Endothelial cell of umbilical vein (primary cell): ENCODE data around the gene MXI1. TPM values are rescaled to one million over a fixed set of nuclear protein-coding genes. Genes with fewer than 3 reads are reported as not detected.

Source experiments
- BruUV-seq: library from RNA; stranded (reverse); fragments of 400-500 nt; replicated peaks from 2 replicates; lab custom pipeline; 2021; lab: Mats Ljungman, UMichigan
- CTCF ChIA-PET: fragments of 300-600, 350-600 bp; sonication (Branson Sonifier 250); formaldehyde crosslinking; loops from one replicate; lab custom pipeline; 2021; ENCODE audit warnings: antibody characterized with exemption, inconsistent platforms; lab: Charles Lee
- POLR2A ChIA-PET: fragments of 300-600, 350-600 bp; sonication (Branson Sonifier 250); formaldehyde crosslinking; loops from one replicate; lab custom pipeline; 2021; ENCODE audit warnings: antibody characterized with exemption, inconsistent platforms; lab: Charles Lee
- DNase-seq: peaks from one replicate; pipeline ENCODE4 v3.0.0-alpha.2; 2011; ENCODE audit warnings: low read depth, low spot score
- FAIRE-seq: peaks from 2 replicates; lab custom pipeline; 2011; peaks lifted over from hg19 to GRCh38; lab: Jason Lieb, UNC
- H2AFZ ChIP-seq: 2 replicates; pipeline ENCODE4 v1.6.0; 2012; ENCODE audit warnings: low read depth, low read length, control low read depth, inconsistent platforms
- H3K27ac ChIP-seq: 2 replicates; pipeline ENCODE4 v1.5.1; 2011; ENCODE audit warnings: low read depth, mild to moderate bottlenecking, control low read depth, low read length, moderate library complexity; ENCODE audit not compliant: insufficient read depth
- H3K27me3 ChIP-seq, 2 experiments: 2 replicates each; pipeline versions ENCODE4 v1.6.0 to v1.6.1; 2011; ENCODE audit warnings: low read length in 2 of 2, mixed read lengths in 1 of 2; ENCODE audit not compliant: control insufficient read depth in 2 of 2, insufficient read depth in 2 of 2
- H3K36me3 ChIP-seq, 2 experiments: 2 replicates in 1 of 2; 3 replicates in 1 of 2; pipeline ENCODE4 v1.5.1; 2011; ENCODE audit warnings: low read length in 2 of 2, mild to moderate bottlenecking in 1 of 2, moderate library complexity in 1 of 2; ENCODE audit not compliant: control insufficient read depth in 2 of 2, insufficient read depth in 2 of 2; ENCODE audit errors: extremely low read depth in 1 of 2
- H3K4me1 ChIP-seq: 3 replicates; pipeline ENCODE4 v1.5.1; 2011; ENCODE audit warnings: mild to moderate bottlenecking, low read length; ENCODE audit not compliant: control insufficient read depth, insufficient read depth; ENCODE audit errors: extremely low read depth
- H3K4me2 ChIP-seq: 2 replicates; pipeline ENCODE4 v1.6.1; 2011; ENCODE audit warnings: low read length, control low read depth, mixed read lengths; ENCODE audit not compliant: insufficient read depth
- H3K4me3 ChIP-seq, 3 experiments: fragments of 200-600 bp in 1 of 3; sonication (generic), shearing (Covaris generic) in 1 of 3; replicated peaks in 1 of 3; 2 replicates each; pipeline ENCODE4 v1.5.1; 2011 to 2016; ENCODE audit warnings: control low read depth in 3 of 3, low read length in 3 of 3, mild to moderate bottlenecking in 2 of 3, inconsistent platforms in 1 of 3, low read depth in 1 of 3, moderate library complexity in 1 of 3; ENCODE audit not compliant: insufficient read depth in 1 of 3
- H3K79me2 ChIP-seq: 2 replicates; pipeline ENCODE4 v1.6.0; 2012; ENCODE audit warnings: low read length, inconsistent platforms; ENCODE audit not compliant: control insufficient read depth, insufficient read depth
- H3K9ac ChIP-seq: replicated peaks from 2 replicates; pipeline ENCODE3; 2011; ENCODE audit warnings: low read length, control low read depth; ENCODE audit not compliant: insufficient read depth; ENCODE audit errors: extremely low read depth
- H3K9me1 ChIP-seq: replicated peaks from 3 replicates; pipeline ENCODE4 v1.6.0; 2011; ENCODE audit warnings: mild to moderate bottlenecking, low read length; ENCODE audit not compliant: control insufficient read depth, insufficient read depth; ENCODE audit errors: extremely low read depth
- H3K9me3 ChIP-seq: replicated peaks from 2 replicates; pipeline ENCODE4 v1.5.1; 2012; ENCODE audit warnings: low read length, inconsistent platforms; ENCODE audit not compliant: control insufficient read depth, insufficient read depth
- H4K20me1 ChIP-seq: replicated peaks from 2 replicates; pipeline ENCODE3; 2011; ENCODE audit warnings: mild to moderate bottlenecking, low read length; ENCODE audit not compliant: control insufficient read depth, insufficient read depth; ENCODE audit errors: extremely low read depth
- CTCF ChIP-seq, 2 donors: IDR thresholded peaks; 1 replicate in 1 of 2; 2 replicates in 1 of 2; pipeline ENCODE4 v1.5.1; 2011; ENCODE audit warnings: low read length in 2 of 2, mild to moderate bottlenecking in 2 of 2, moderate library complexity in 2 of 2, control low read depth in 1 of 2, inconsistent platforms in 1 of 2, low read depth in 1 of 2; ENCODE audit not compliant: insufficient read depth in 1 of 2; ENCODE audit errors: extremely low read depth in 1 of 2
- GATA2 ChIP-seq: IDR thresholded peaks from 2 replicates; pipeline ENCODE4 v1.7.0; 2011; ENCODE audit warnings: low read depth, mild to moderate bottlenecking, moderate library complexity, mixed read lengths, low read length; ENCODE audit not compliant: insufficient read length, insufficient read depth
- JUN ChIP-seq: IDR thresholded peaks from 2 replicates; pipeline ENCODE4 v1.6.1; 2011; ENCODE audit warnings: borderline replicate concordance, low read depth; ENCODE audit not compliant: insufficient read length, insufficient read depth
- POLR2A ChIP-seq: IDR thresholded peaks from 2 replicates; pipeline ENCODE4 v1.6.1; 2012; ENCODE audit warnings: low read depth, mild to moderate bottlenecking, control low read depth, low read length
- dilution Hi-C: fragments of 300-500 bp; cut with MboI; formaldehyde crosslinking; loops from one replicate; pipeline ENCODE4 v1.15.0; 2019; ENCODE audit warnings: low sequenced_read_pairs; ENCODE audit not compliant: extremely low pct_ligation_motif_present
- intact Hi-C: fragments of 100-400 bp; cut with micrococcal nuclease; formaldehyde crosslinking; loops from one replicate; pipeline ENCODE4 v1.10.0; 2022
- polyA plus RNA-seq, 4 experiments: library from polyadenylated mRNA; depleted of rRNA in 3 of 4; stranded (reverse) in 3 of 4; unstranded in 1 of 4; fragments of >200 nt; gene quantifications; 2 replicates each; pipeline versions ENCODE4 v1.2.1 to v1.2.3, GENCODE V29; 2011 to 2012; ENCODE audit warnings: missing spikeins in 1 of 4
- total RNA-seq: library from RNA; stranded (reverse); gene quantifications from 2 replicates; pipeline ENCODE4 v1.2.3, GENCODE V29; 2021

Gene MXI1
- total and polyA plus RNA-seq, 2 donors (not counting 3 experiments of a cell fraction or from before 2014, with no cell fraction given), result 2.7 to 8.5 TPM

DNA sequence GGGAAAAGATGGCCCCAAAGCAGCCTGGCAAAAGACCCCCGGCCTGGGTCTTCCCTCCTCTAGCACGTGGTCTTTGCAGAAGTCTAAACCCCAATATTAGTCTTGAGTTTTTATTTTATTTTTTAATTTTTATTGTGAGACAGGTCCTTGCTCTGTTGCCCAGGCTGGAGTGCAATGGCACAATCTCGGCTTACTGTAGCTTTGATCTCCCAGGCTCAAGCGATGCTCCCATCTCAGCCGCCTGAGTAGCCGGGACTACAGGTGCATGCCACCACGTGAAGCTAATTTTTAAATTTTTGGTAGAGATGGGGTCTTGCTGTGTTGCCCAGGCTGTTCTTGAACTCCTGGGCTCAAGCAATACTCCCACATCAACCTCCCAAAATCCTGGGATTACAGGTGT lies 40.3 kb upstream of the MXI1 start:
- intact Hi-C loops, result no loop called here
- no peaks in the 10 kb centered on the region for H3K4me1 ChIP-seq
- dilution Hi-C loops, result no loop called here
- ChIA-PET POLR2A (no interaction called here), CTCF (interaction anchor here (0.7 kb wide), 1 partner anchor 10 kb away, joined by 3 read pairs; no protein-coding TSS in a partner anchor)
- H3K9me1 ChIP-seq, result no peaks in the 10 kb centered on the region
- no peak overlapping the region for H2AFZ ChIP-seq
- no peak overlapping the region for H3K4me3 ChIP-seq
- no peak for DNase-seq
- H3K9me3 ChIP-seq, result no peaks in the 10 kb centered on the region
- peaks cover 32% of the 10 kb centered on the region in 2 experiments for H3K27me3 ChIP-seq
- H3K36me3 ChIP-seq, result no peaks in the 10 kb centered on the region
- no peak overlapping the region for H3K4me2 ChIP-seq
- BruUV-seq, result no TSS peak
- no peaks in the 10 kb centered on the region for H3K79me2 ChIP-seq
- no peak overlapping the region for H3K9ac ChIP-seq
- H4K20me1 ChIP-seq, result no peaks in the 10 kb centered on the region
- TF ChIP-seq GATA2 (no peak), CTCF (IDR thresholded peaks at IDR 0.05; ENCODE audit: extremely low read depth in 1 of 2, insufficient read depth in 1 of 2, low read depth in 1 of 2, low read length in 2 of 2) (no peak), JUN (no peak), POLR2A (no peak)
- no peak for FAIRE-seq
- H3K27ac ChIP-seq, result no peak overlapping the region
